NCI-H446 (cell line): ENCODE measurements around the gene SLC44A2.
"Not testable (repeated sequence)": the region's sequence is repeated elsewhere in the genome, so short reads cannot be mapped to it uniquely, and the experiment has no call there.

Experiments
- DNase-seq, 2 experiments: peaks; one replicate each; lab custom pipeline; 2025; lab: John Stamatoyannopoulos, UW

The SLC44A2 gene

DNA sequence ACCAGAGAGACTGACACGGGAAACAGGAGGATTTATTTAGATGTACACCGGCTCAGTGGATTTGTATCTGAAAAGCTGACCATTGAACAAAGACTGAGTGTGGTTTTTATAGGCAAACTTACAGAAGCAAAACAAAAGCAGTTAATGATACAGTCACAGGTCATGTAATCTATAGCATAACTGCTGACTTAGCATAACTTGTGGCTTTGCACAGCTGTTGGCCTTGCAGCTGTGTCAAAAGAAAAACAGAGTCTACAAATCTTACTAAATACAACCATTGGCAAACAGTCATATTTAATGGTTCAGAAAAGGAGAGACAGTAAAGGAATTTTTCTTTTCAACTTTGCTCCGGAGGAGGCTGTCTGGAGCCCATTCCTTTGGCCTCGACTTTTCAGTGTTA, 26.5 kb downstream of the SLC44A2 start:
- DNase-seq, result no peak

DNA sequence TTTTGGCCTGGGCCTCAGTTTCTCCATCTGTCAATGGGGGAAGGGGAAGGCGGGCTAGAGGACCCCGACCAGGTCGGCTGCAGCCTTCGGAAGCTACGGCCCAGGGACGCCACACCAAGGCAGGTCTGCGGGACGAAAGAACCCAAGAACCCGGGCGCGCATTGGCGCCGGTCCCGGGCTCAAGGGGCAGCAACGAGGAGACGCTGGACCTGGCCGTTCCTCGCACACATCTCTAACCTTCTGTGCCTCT, 28.1 kb downstream of the SLC44A2 start:
- DNase-seq, result no peak

DNA sequence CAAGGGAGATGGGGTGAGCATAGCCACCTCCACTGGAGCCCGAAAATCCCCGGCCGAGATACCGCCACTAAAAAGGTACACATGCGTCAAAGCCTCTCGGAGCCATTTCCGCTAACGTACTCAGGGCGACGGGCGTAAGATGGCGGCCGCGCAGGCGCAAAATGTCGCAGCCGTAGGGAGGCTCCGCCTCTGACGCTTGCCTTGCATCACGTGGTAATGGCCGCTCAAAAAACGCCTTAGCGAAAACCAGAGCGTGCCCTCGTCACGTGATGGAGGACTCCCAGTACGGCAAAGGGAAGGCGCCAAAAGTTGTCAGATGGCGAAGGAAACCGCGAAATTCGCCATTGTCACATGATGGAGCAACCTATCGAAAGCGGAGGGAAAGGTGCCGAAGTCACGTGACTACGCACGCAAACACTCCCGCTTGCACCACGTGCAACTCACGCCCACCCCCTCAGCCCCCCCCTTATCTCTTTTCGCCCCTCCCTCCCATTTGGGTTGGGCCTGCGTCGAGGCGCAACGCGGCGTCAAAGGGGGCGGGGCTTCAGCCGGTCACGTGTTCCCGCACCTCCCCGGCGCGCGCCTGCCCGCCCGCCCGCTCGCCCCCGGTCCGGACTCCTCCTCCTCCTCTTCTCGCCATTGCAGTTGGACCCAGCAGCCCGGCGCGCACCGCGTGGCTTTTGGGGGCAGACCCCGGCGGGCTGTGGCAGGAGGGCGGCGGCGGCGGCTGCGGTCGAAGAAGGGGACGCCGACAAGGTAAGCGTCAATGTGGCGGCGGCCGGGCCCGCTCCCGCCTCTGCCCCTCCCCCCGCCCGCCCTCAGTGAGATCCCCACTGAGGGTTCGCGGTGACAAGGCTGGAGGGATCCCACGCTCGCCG, 28.6 kb downstream of the SLC44A2 start, which contains the start of gene ILF3:
Gene ILF3 (plus strand): TSS at position 615 of the 878 bp plus-strand sequence. CDS start 16,260 bp downstream, outside the sequence.
- peak; percentile 100 for DNase-seq

DNA sequence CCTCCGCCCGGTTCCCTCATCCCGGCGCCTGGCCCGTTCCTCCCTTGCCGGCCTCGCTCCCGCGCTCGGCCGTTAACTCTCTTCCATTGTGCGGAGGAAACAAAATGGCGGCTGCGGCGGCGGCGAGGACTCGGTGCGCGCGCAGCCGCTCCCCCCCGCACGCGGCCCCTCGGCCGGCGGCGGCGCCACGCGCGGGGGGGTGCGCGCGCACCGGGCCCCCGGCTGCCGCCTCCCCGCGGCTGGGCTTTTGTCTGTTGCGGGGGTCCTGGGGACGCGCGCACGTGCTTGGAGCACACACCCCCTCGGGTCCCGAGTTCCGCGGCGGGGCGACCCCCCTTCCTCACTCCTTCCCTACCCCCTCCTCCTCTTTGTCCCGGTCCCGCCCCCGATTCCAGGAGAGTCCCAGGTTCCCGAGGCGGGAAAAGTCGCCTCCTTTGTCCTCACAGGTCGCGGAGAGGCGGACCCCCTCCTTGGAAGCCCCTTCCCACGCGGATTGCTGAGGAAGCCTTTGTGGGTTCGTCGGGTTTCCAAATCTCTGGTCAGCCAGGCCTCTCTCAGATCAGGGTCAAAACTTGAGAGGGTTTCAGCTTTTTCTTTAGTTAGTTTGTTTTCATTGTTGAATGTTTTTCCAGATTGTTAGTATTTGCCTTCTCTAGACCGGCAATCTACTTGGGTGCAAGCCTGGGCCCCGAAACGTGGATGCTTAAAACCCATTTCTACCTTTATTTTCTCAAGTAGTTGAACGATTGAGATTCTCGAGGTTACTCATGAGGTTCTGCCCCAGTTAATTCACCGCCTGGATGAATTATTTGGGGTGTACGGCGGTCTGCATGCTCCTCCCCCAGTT, 29.5 kb downstream of the SLC44A2 start:
- DNase-seq, result peak; percentile 74 to 83

DNA sequence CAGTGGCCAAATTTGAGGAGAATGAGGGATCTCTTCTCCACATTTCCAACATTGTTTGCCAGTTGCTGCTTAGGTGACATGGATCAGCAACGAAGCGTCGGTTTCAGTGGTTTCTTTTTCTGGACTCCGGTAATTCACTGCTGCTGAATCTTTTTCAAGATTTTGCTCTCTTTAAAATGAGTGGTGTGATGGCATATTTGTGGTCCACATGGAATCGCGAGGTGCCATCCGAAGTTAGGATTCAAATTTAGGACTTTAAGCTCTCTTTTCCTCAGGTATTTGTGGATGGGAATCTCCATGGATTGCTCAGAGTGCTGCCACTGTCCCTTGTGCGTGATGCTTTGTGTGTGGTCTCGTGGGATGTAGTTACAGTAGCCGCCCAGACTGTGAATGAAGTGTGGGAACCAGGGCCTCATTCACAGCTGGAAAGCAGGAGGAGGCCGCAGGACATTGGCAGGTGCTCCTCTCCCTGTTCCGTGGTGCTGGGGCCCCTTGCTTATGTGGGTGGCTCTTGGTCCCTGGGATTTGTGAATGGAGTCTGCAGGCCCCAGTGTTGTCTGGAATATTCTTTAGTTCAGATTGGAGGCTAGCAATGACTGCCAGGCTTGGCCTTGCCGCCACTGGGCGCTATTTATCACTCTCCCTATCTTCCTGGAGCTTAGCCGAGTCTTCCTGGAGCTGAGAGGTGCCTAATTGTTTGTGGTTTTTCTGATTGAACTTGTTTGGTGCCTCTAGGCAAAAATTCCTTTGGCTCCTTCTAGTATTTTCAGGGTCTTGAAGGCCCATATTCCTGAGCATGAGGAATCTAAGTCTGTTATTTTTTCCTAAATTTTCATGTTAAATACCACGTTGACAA, 30.3 kb downstream of the SLC44A2 start:
- peak in 1 of 2 experiments; percentile 33 for DNase-seq

DNA sequence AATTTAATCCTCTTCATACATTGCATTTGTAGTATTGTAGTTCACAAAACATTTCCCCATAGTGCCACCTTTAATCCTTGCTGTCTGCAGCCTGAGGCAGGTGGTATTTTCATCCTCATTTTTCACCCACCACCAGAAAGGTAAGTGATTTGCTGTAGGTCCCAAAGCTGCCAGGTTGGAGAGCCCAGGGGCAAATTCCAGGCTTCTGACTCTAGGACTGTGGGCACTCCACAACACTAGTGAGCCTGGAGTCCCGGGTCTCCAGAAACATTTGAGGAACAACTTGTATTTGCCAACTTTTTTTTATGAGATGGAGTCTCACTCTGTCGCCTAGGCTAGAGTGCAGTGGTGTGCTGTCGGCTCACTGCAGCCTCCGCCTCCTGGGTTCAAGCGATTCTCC, 35.0 kb downstream of the SLC44A2 start:
- no peak for DNase-seq

DNA sequence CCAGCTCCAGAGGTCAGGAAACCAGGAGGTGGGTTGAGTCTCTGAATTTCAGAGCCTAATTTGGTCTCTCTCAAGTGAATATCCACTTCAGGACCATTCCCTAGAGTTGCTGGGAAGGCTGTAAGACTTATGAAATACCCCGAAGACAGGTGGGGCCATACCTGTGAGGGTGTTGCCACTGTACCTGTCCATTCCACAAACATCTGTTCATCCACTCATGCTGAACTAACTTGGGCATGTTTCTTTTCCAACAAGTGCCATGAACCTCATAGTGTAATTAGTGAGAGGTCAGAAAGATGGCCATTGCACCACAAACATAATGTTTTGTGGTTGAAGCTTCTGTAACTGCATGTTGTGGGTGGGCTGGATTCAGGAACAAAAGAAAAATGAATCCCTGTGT, 36.6 kb downstream of the SLC44A2 start:
- DNase-seq, result no peak

DNA sequence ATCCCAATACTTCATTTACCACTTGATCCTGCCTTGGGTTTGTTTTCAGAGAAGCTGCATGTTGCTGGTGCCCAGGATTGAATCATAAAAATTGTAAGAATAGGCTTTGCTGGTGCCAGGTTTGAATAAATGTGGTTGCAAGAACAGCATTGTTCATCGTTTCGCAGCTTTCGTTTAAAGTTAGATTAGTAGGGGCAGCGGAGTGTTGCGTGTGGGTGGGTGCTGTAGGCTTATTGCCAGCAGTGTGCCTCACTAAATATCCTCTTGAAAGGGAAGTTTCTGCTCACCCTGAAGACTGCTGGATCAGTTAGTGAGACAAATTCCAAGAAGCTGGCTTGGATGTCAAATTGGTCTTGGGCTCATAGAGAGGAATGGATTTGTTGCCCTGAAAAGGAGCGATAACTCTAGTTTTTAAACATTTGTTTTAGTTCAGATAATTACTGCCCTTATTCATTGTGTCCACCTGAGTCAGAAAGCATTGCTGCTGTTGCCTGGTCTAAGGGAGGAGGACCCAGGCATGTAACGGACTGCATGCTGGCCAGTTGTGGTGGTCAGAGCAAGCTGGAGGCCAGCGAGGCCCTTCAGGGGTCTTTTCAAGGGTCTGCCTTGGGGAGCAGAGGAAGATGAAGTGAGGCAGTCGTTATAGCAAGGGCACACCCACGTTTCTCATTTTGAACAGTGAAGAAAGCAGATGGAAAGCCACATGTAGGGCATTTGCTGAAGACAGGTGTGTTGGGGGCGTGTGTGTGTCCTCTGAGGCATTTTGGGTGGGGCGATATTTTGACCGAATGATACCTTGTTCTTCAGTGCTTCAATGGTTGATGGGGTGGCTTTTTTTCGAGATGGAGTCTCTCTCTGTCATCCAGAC, 37.3 kb downstream of the SLC44A2 start:
- DNase-seq, result no peak

DNA sequence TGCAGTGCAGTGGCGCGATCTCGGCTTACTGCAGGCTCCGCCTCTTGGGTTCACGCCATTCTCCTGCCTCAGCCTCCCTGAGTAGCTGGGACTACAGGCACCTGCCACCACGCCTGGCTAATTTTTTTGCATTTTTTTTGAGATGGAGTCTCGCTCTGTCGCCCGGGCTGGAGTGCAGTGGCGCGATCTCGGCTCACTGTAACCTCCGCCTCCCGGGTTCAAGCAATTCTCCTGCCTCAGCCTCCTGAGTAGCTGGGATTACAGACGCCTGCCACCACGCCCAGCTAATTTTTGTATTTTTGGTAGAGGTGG, 37.9 kb downstream of the SLC44A2 start:
- not testable (repeated sequence) for DNase-seq

DNA sequence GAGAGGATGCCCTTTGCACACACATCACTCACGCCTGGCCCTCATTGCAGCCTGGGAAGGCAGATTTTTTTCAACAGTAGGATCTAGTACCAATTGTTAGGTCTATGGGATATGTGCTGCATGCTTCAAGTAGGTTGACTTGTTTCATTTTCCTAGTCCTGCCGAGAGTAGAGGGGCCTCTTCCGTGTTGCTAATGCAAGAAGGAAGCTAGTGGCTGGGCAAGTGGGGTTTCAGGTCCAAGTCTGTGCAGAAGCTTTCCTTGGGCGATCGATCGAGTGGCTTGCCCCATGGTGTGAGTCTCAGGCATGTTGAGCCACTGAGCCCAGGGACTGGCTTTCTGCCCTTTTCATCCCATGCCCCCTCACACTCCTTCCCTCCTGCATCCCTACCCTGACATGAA, 42.5 kb downstream of the SLC44A2 start:
- no peak for DNase-seq

DNA sequence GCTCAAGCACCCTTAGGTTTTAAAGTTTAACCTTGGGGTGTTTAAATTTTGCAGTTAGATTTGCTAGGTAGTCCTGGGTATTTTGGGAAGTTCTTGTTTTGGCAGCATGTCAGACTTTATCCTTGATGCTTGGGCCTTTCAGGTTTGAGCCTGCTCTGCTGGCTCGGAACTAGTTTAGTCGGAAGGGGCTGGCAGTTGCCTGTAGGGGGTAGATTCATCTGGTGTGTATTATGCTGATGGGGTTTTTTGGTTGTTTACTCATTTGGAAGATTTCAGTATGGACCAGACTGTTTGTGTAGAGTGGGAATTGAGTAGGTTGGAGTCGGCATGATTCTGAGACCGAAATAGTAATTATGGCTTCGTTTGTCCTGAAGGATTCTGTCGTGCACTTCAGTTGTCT, 43.9 kb downstream of the SLC44A2 start:
- DNase-seq, result peak in 1 of 2 experiments; percentile 48

DNA sequence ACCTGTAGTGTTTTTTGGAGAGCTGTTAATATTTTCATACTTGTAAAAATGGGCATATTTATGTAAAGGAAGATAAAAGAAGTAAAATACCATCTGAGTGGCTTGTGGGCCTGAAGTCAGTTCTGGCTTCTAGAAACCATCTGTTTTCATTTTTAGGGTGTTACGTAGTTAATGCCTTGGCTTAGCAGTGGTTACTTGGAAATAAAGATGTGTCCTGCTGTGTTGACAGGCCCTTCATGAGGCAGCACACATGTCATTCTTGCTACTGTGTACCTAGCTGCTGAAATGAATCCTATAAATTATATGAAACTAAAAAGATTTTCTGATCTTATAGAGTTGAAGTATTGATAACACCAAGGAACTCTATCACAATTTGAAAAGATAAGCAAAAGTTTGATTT, 44.8 kb downstream of the SLC44A2 start:
- no peak for DNase-seq

DNA sequence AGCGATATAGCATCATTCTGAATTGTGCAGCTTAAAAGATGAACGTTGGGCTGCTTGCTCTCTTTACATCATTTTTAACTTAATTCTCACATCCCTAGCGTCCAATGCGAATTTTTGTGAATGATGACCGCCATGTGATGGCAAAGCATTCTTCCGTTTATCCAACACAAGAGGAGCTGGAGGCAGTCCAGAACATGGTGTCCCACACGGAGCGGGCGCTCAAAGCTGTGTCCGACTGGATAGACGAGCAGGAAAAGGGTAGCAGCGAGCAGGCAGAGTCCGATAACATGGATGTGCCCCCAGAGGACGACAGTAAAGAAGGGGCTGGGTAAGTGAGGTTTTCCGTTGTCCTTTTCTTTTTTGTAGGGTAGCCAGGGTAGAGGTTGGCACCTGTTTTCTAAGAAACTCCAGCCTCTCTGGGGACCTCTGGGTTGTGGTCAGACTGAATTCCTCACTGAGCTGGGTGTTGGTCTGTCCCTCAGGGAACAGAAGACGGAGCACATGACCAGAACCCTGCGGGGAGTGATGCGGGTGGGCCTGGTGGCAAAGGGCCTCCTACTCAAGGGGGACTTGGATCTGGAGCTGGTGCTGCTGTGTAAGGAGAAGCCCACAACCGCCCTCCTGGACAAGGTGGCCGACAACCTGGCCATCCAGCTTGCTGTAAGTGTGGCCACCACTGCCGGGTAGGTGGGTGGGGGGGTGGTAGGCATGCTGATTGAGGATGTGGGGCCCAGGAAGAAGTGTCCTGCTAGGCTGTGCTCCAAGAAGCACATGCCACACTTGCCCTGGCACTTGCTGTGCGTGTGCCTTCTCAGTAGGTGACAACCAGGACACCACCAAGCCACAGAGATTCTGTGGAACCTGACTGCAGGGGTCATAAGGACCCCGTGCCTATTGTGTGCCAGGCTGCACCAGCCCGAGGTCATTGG, 45.8 kb downstream of the SLC44A2 start:
- DNase-seq, result no peak

DNA sequence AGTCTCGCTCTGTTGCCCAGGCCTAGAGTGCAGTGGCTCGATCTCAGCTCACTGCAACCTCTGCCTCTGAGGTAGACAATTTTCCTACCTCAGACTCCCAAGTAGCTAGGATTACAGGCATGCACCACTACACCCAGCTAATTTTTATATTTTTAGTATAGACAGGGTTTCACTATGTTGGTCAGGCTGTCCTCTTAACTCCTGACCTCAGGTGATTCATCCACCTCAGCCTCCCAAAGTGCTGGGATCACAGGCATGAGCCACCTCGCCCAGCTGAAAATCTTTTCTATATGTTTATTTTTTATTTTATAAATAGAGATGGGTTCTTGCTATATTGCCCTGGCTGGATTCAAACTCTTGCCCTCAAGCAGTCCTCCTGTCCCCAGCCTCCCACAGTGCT, 46.6 kb downstream of the SLC44A2 start:
- DNase-seq, result not testable (repeated sequence)

DNA sequence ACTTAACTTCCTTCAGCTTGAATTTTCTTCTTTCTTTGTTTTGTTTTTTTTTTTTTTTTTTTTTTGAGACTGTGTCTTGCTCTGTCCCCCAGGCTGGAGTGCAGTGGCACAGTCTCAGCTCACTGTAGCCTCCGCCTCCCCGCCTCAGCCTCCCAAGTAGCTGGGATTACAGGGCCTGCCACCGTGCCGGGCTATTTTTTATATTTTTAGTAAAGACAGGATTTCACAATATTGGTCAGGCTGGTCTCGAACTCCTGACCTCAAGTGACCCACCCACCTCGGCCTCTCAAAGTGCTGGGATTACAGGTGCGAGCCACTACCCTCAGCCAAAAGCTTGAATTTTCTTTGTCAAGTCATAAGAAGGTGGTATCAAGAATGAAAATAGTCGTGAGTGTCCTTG, 49.9 kb downstream of the SLC44A2 start:
- DNase-seq, result not testable (repeated sequence)

DNA sequence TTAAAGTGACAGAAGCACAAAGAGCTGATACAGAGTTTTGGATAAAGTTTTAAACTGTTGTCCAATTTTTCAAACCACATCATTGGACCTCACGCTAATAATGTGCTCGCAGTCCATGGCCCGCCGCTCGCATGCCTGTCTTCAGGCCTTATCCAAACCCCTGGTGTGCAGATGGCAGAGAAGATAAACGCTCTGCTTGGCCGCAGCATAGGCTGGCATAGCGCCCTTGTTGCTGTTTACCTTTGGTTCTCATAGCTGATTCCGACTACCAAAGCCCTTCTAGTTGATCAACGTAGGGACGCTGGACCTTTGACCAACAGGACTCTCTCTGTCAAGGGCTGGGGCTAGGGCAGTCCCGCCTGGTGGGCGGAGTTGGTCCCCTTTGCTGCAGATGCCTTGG, 52.4 kb downstream of the SLC44A2 start:
- DNase-seq, result no peak

DNA sequence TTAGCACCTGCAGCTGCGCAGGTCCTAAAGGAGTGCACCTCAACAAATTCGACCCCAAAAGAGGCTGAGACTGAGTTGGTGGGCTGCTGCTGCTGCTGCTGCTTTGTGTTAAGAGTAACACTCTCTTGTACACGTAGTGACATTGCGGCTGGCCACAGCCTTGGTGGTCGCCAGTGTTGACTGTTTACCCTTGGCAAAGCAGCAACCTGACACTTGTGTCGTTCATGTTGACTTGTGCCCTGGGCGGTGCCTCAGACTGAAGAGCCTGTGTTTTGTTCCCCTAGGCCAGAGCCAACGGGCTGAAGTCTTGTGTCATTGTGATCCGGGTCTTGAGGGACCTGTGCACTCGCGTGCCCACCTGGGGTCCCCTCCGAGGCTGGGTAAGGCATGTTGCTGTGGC, 53.5 kb downstream of the SLC44A2 start:
- DNase-seq, result no peak

DNA sequence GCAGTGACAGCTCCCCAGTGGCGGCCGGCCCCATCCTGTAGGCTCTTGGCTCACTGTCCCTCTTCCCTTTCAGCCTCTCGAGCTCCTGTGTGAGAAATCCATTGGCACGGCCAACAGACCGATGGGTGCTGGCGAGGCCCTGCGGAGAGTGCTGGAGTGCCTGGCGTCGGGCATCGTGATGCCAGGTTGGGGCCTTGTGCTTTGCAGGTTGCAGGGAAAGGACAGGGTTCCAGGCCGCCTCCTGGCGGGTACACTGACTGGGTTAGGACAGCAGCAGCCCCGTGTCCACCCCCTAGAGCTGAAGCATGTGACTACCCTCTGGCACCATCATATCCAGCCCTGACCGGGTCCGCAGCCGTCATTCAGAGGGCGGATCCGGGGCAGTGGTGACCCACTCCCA, 54.4 kb downstream of the SLC44A2 start:
- no peak for DNase-seq

DNA sequence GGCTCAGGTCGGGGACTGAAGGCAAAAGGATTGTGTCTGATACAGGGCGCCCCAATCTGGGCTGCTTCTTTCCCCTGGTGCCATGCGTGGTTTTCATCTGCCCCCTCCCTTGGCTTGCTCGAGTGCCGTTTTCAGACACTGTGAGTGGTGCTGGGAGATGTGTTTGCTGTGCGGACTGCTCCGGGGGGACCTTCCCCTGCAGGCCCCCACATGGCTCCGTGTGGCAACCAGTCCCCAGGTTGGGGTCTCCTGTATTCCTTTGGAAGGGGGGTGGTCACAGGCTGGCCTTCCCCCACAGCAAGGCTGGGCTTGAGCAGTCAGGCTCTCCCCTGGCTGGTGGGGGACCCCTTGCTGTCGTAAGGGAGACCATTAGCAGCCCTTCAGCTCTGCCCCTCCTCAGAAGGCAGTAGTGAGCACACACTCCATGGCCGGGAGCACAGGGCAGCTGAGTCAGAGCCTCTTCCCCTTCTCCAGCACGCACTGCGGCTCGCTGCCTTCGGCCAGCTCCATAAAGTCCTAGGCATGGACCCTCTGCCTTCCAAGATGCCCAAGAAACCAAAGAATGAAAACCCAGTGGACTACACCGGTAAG, 55.3 kb downstream of the SLC44A2 start:
- DNase-seq, result no peak

DNA sequence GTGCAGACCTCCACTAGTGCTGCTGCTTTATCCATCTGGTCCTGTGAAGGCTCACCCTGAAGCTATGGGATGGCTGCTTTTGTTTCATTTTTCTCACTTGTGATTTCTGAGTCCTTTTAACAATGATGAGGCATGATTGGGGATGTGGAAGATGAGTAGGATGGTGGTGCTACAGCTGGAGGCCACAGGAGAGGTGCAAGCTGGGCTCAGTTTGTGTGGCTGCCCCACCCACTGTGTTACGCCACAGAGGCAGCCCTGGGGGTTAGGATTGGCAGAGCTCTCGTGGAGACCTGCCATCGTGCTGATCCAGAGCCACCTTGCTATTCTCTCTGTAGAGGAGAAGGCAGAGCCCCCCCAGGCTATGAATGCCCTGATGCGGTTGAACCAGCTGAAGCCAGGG, 56.3 kb downstream of the SLC44A2 start:
- DNase-seq, result no peak
